Ectodermal cell (in vitro differentiated cells): Measurements from ENCODE around the gene POP4.

Experiments used
- H3K27ac ChIP-seq: 2 replicates; pipeline ENCODE4 v1.7.0; 2013; ENCODE audit warnings: mild to moderate bottlenecking, low read depth, low read length; ENCODE audit not compliant: insufficient read depth, poor library complexity, severe bottlenecking
- H3K27me3 ChIP-seq: 2 replicates; pipeline ENCODE4 v1.7.0; 2013; ENCODE audit warnings: mild to moderate bottlenecking, low read length; ENCODE audit not compliant: insufficient read depth, control insufficient read depth, poor library complexity, severe bottlenecking
- H3K36me3 ChIP-seq: one replicate; pipeline ENCODE4 v1.7.0; 2013; ENCODE audit warnings: low read length; ENCODE audit not compliant: control insufficient read depth, insufficient read depth
- H3K4me1 ChIP-seq: one replicate; pipeline ENCODE4 v1.7.0; 2013; ENCODE audit warnings: low read length; ENCODE audit not compliant: control insufficient read depth, insufficient read depth
- H3K4me3 ChIP-seq: 2 replicates; pipeline ENCODE4 v1.7.0; 2013; ENCODE audit warnings: low read depth, low read length, control low read depth; ENCODE audit not compliant: insufficient read depth
- H3K9me3 ChIP-seq: 2 replicates; pipeline ENCODE4 v1.7.0; 2013; ENCODE audit warnings: mild to moderate bottlenecking, low read length, moderate library complexity; ENCODE audit not compliant: control insufficient read depth
- WGBS, 2 experiments: methylation state at CpG; one replicate each; pipeline ENCODE4 v1.1.7; 2013; ENCODE audit warnings: missing lambda C conversion rate in 2 of 2; 5-methylcytosine and 5-hydroxymethylcytosine counted together

Gene POP4

GRCh38 chr19:29577649-29577963 is 28.5 kb upstream of the POP4 start:
- no peak overlapping the region for H3K4me3 ChIP-seq
- no peaks in the 10 kb centered on the region for H3K4me1 ChIP-seq
- no peak overlapping the region for H3K27ac ChIP-seq
- 76 to 81% methylated on average over 3 of the region's 3 CpGs for WGBS, 2 experiments
- no peaks in the 10 kb centered on the region for H3K9me3 ChIP-seq
- no peaks in the 10 kb centered on the region for H3K36me3 ChIP-seq
- peaks cover 10% of the 10 kb centered on the region for H3K27me3 ChIP-seq

GRCh38 chr19:29578349-29578748 is 27.7 kb upstream of the POP4 start:
- Histone ChIP-seq H3K36me3 (no peaks in the 10 kb centered on the region), H3K27me3 (peaks cover 10% of the 10 kb centered on the region), H3K27ac (no peak overlapping the region), H3K9me3 (no peaks in the 10 kb centered on the region), H3K4me3 (no peak overlapping the region), H3K4me1 (no peaks in the 10 kb centered on the region)
- WGBS, 2 experiments, result 80 to 82% methylated on average over 8 of the region's 8 CpGs

- H3K4me3 ChIP-seq, result no peak overlapping the region
- no peaks in the 10 kb centered on the region for H3K36me3 ChIP-seq
- H3K4me1 ChIP-seq, result no peaks in the 10 kb centered on the region
- H3K27ac ChIP-seq, result no peak overlapping the region
- H3K27me3 ChIP-seq, result peaks cover 10% of the 10 kb centered on the region
- H3K9me3 ChIP-seq, result no peaks in the 10 kb centered on the region
- WGBS, 2 experiments, result 88 to 90% methylated on average over 6 of the region's 6 CpGs
These were observed 26.7 kb upstream of the POP4 start for GRCh38 chr19:29579308-29579910.

- Histone ChIP-seq H3K9me3 (no peaks in the 10 kb centered on the region), H3K36me3 (no peaks in the 10 kb centered on the region)
- 91% methylated on average over 1 of the region's 1 CpG for WGBS, 2 experiments
These were observed 24.7 kb upstream of the POP4 start for GRCh38 chr19:29581398-29581797.

GRCh38 chr19:29583196-29583999 is 22.7 kb upstream of the POP4 start:
- WGBS, 2 experiments, result 83 to 92% methylated on average over 1 of the region's 1 CpG
- no peak overlapping the region for H3K27ac ChIP-seq

More at GRCh38 chr19:29581398-29581797, 24.7 kb upstream of the POP4 start:
- peaks cover 5% of the 10 kb centered on the region for H3K27me3 ChIP-seq
- no peaks in the 10 kb centered on the region for H3K4me1 ChIP-seq
- no peak overlapping the region for H3K27ac ChIP-seq
- H3K4me3 ChIP-seq, result no peak overlapping the region

GRCh38 chr19:29586401-29586800 is 19.7 kb upstream of the POP4 start:
- H3K27ac ChIP-seq, result no peak overlapping the region
- no peaks in the 10 kb centered on the region for H3K36me3 ChIP-seq
- no peaks in the 10 kb centered on the region for H3K9me3 ChIP-seq
- no peaks in the 10 kb centered on the region for H3K4me1 ChIP-seq
- WGBS, 2 experiments, result 90 to 91% methylated on average over 2 of the region's 2 CpGs
- H3K4me3 ChIP-seq, result no peak overlapping the region
- H3K27me3 ChIP-seq, result peaks cover 8% of the 10 kb centered on the region

More at GRCh38 chr19:29583196-29583999, 22.7 kb upstream of the POP4 start:
- H3K4me3 ChIP-seq, result no peak overlapping the region
- H3K27me3 ChIP-seq, result peaks cover 8% of the 10 kb centered on the region
- no peaks in the 10 kb centered on the region for H3K36me3 ChIP-seq
- no peaks in the 10 kb centered on the region for H3K9me3 ChIP-seq
- H3K4me1 ChIP-seq, result no peaks in the 10 kb centered on the region

GRCh38 chr19:29587059-29587458 is 19.0 kb upstream of the POP4 start:
- Histone ChIP-seq H3K36me3 (no peaks in the 10 kb centered on the region), H3K9me3 (no peaks in the 10 kb centered on the region), H3K4me1 (no peaks in the 10 kb centered on the region), H3K4me3 (no peak overlapping the region), H3K27me3 (peaks cover 8% of the 10 kb centered on the region), H3K27ac (no peak overlapping the region)
- WGBS, 2 experiments, result 84 to 85% methylated on average over 3 of the region's 3 CpGs

- 87% methylated on average over 2 of the region's 2 CpGs; no CpG with 5 or more reads in 1 of the 2 experiments for WGBS, 2 experiments
- H3K36me3 ChIP-seq, result no peaks in the 10 kb centered on the region
- peaks cover 8% of the 10 kb centered on the region for H3K27me3 ChIP-seq
- no peaks in the 10 kb centered on the region for H3K9me3 ChIP-seq
- H3K4me1 ChIP-seq, result no peaks in the 10 kb centered on the region
- H3K27ac ChIP-seq, result no peak overlapping the region
- H3K4me3 ChIP-seq, result no peak overlapping the region
These were observed 18.5 kb upstream of the POP4 start for GRCh38 chr19:29587518-29587986.

GRCh38 chr19:29588095-29588494 is 18.0 kb upstream of the POP4 start:
- Histone ChIP-seq H3K36me3 (no peaks in the 10 kb centered on the region), H3K9me3 (no peaks in the 10 kb centered on the region), H3K4me3 (no peak overlapping the region), H3K4me1 (no peaks in the 10 kb centered on the region), H3K27ac (no peak overlapping the region), H3K27me3 (peaks cover 8% of the 10 kb centered on the region)
- 91 to 94% methylated on average over 2 of the region's 2 CpGs for WGBS, 2 experiments

- H3K9me3 ChIP-seq, result no peaks in the 10 kb centered on the region
- WGBS, 2 experiments, result 48 to 53% methylated on average over 5 of the region's 5 CpGs
- H3K4me1 ChIP-seq, result no peaks in the 10 kb centered on the region
- H3K27me3 ChIP-seq, result peaks cover 8% of the 10 kb centered on the region
- H3K27ac ChIP-seq, result no peak overlapping the region
- no peaks in the 10 kb centered on the region for H3K36me3 ChIP-seq
- no peak overlapping the region for H3K4me3 ChIP-seq
These were observed 15.8 kb upstream of the POP4 start for GRCh38 chr19:29590278-29590677.
